ENCODE measurements around the gene KCNG4. TPM values are rescaled to one million over a fixed set of nuclear protein-coding genes. Genes with fewer than 3 reads are reported as not detected.

Gene KCNG4
- total and polyA plus RNA-seq, 4 donors: not detected

- TF ChIP-seq FOXA2 (IDR thresholded peaks at IDR 0.05) (no peak), SP1 (IDR thresholded peaks at IDR 0.05) (no peak), HNF4G (IDR thresholded peaks at IDR 0.05) (no peak), GABPA (IDR thresholded peaks at IDR 0.05 in 1 of 2, conservative IDR thresholded peaks at IDR 0.05 in 1 of 2) (no peak), HNF4A (conservative IDR thresholded peaks at IDR 0.05) (no peak), NR2F2 (IDR thresholded peaks at IDR 0.05) (no peak), MAX (IDR thresholded peaks at IDR 0.05) (no peak), REST (IDR thresholded peaks at IDR 0.05) (no peak)
- Histone ChIP-seq H3K4me3 (ENCODE audit: low read depth in 1 of 3, low read length in 3 of 3) (no peak overlapping the region), H3K27me3 (ENCODE audit: control insufficient read depth in 4 of 4, insufficient read depth in 4 of 4, low read length in 3 of 4) (no peaks in the 10 kb centered on the region), H3K9me3 (ENCODE audit: control insufficient read depth in 4 of 4, low read length in 3 of 4) (no peaks in the 10 kb centered on the region), H3K9ac (ENCODE audit: low read depth in 1 of 2, low read length in 2 of 2) (no peak overlapping the region), H3K36me3 (ENCODE audit: control insufficient read depth in 4 of 4, insufficient read depth in 3 of 4, low read depth in 1 of 4, low read length in 3 of 4) (no peaks in the 10 kb centered on the region), H3K4me1 (ENCODE audit: control insufficient read depth in 4 of 4, insufficient read depth in 4 of 4, low read length in 3 of 4) (no peaks in the 10 kb centered on the region), H3K27ac (ENCODE audit: low read depth in 1 of 2, low read length in 2 of 2) (no peak overlapping the region)
- no peak for DNase-seq (ENCODE audit: low spot score)
- WGBS: 88% methylated on average over 4 of the region's 4 CpGs
Observed at GRCh38 chr16:84212631-84213030, 27.2 kb downstream of the KCNG4 start.

- no peak overlapping the region for H3K4me3 ChIP-seq (ENCODE audit: low read depth in 1 of 3, low read length in 3 of 3)
- no peaks in the 10 kb centered on the region for H3K4me1 ChIP-seq (ENCODE audit: control insufficient read depth in 4 of 4, insufficient read depth in 4 of 4, low read length in 3 of 4)
- 60% methylated on average over 4 of the region's 4 CpGs for whole genome bisulfite sequencing
- no peak overlapping the region for H3K9ac ChIP-seq (ENCODE audit: low read depth in 1 of 2, low read length in 2 of 2)
- no peak overlapping the region for H3K27ac ChIP-seq (ENCODE audit: low read depth in 1 of 2, low read length in 2 of 2)
- no peaks in the 10 kb centered on the region for H3K36me3 ChIP-seq (ENCODE audit: control insufficient read depth in 4 of 4, insufficient read depth in 3 of 4, low read depth in 1 of 4, low read length in 3 of 4)
- no peaks in the 10 kb centered on the region for H3K27me3 ChIP-seq (ENCODE audit: control insufficient read depth in 4 of 4, insufficient read depth in 4 of 4, low read length in 3 of 4)
- DNase-seq (ENCODE audit: low spot score): no peak
- H3K9me3 ChIP-seq (ENCODE audit: control insufficient read depth in 4 of 4, low read length in 3 of 4): no peaks in the 10 kb centered on the region
- TF ChIP-seq SP1 (IDR thresholded peaks at IDR 0.05) (no peak), HNF4A (conservative IDR thresholded peaks at IDR 0.05) (no peak), JUND (IDR thresholded peaks at IDR 0.05) (no peak), GABPA (IDR thresholded peaks at IDR 0.05 in 1 of 2, conservative IDR thresholded peaks at IDR 0.05 in 1 of 2) (no peak), TAF1 (conservative IDR thresholded peaks at IDR 0.05) (no peak), RAD21 (IDR thresholded peaks at IDR 0.05) (no peak), REST (IDR thresholded peaks at IDR 0.05) (no peak), EGR1 (IDR thresholded peaks at IDR 0.05; ENCODE audit: low read depth in 2 of 2) (no peak), HNF4G (IDR thresholded peaks at IDR 0.05) (no peak), MAX (IDR thresholded peaks at IDR 0.05) (no peak), ZBTB33 (IDR thresholded peaks at IDR 0.05) (no peak), FOXA1 (IDR thresholded peaks at IDR 0.05) (no peak), ATF3 (IDR thresholded peaks at IDR 0.05) (no peak), FOXA2 (IDR thresholded peaks at IDR 0.05) (no peak), NR2F2 (IDR thresholded peaks at IDR 0.05) (no peak), RXRA (IDR thresholded peaks at IDR 0.05) (no peak)
Observed at GRCh38 chr16:84212154-84212553, 27.7 kb downstream of the KCNG4 start.

All from liver (tissue), 9 donors.